H4 (cell line): Measurements from ENCODE around the gene PIK3C2G. TPM values are rescaled to one million over a fixed set of nuclear protein-coding genes. Genes with fewer than 3 reads are reported as not detected.

Experiments
- DNase-seq: peaks from one replicate; pipeline ENCODE4 v3.0.0-alpha.2; 2015; ENCODE audit warnings: low spot score
- total RNA-seq: library from RNA; depleted of rRNA; stranded (reverse); fragments of >200 nt; shearing (Covaris generic); gene quantifications from 2 replicates; pipeline ENCODE4 v1.2.3, GENCODE V29; 2014

PIK3C2G gene
- total RNA-seq, 1 experiment from 2014 or later, result not detected

DNA sequence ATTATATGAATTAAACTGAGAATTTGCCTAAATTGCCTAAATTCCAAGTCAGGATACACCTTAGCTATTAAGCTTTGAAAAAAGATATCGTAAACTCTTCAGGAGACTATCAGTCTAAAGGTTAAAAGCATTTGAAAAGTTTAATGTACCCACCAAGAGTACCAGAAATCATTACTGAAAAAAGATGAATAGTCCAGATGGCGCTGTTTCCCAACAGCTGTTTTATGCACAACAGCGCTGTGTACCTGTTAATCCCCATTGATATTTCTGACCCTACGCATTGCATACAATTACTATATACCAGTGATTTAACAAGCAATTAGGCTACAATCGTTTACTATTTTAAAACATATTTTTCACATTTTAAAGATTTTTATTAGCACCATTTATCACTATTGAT is 291.5 kb downstream of the PIK3C2G start:
- no peak for DNase-seq

DNA sequence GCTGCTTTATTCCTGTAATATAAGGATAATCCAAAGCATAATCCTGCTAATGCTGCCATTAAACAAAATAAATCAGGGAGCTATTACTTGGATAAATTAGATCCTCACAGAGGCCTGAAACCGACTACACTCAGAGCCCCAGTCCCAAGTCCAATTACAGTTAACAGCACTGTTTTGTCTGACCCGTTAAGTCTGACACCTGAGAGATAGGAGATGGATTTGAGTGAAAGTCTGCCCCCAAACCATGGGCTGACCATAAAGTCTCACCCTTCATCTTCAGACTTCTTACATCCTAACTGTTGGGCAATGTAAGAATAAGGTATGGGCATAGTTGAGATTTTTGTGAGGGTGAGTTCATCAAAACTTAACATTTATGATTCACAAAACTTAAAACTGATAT is 294.8 kb downstream of the PIK3C2G start:
- DNase-seq, result no peak

DNA sequence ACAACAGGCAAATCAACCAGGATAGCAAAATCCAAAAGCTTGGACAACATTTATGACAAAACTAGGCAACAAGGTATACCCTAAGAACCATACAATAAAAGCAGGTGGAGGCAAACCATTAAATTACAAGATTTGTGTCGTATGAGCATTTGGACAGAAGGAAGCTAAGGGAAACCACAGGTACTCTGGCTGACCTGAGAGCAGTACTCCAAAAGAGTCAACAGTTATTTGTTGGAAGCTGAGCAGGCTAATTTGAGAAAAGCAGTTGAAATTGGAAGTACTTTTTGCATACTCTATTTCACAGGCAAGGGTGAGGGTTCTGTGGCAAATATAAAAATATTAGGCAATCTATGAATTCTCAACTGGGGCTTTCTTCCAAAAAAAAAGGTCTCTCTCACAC is 297.9 kb downstream of the PIK3C2G start:
- no peak for DNase-seq

DNA sequence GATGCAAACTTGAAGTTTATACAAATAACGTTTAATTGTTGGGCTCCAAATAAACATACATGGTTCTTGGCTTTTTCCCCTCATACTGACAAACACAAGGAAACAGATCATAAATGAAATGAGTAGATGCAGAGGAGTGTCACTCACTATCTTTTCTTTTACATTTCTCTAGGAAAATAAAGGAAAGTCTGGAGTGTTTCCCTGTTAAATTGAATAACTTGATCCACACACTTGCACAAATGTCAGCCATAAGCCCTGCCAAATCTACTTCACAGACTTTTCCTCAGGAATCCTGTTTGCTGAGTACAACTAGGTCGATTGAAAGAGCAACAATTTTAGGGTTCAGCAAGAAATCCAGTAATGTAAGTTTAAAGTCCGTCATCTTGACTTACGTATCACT is 301.2 kb downstream of the PIK3C2G start:
- DNase-seq, result no peak

DNA sequence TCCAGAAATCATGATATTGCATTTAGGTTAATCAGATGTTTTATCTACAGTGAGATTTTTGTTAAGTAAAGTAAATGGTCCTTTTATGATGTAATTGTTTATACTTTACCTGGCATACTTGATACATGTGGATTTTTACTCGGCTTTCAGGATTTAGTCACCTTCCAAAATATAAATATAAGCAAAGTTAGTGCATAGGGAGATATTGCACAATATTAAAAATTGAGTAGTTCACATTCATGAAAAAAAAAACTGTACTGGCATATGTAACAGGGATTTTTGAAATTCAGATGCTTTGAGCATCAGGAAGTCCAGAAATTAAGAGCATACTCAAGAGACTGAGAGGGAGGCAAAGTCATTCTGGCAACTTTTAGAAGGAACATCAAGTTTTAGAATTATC is 303.0 kb downstream of the PIK3C2G start:
- no peak for DNase-seq

DNA sequence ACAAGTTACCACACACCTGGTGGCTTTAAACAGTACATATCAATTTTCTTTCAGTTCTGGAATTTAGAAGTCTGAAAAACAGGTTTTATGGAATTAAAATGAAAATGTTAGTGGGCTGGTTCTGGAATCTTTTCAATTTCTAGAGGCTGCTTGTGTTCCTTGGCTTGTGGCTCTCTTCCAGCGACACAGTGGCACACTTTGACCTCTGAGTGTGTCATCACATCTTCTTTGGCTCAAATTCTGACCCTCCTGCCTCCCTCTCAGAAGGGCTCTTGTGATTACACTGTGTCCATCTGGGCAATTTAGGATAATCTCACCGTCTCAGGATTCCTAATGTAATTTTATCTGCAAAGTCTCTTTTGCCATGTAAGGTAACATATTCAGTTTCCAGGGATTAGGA is 306.5 kb downstream of the PIK3C2G start:
- DNase-seq, result no peak

DNA sequence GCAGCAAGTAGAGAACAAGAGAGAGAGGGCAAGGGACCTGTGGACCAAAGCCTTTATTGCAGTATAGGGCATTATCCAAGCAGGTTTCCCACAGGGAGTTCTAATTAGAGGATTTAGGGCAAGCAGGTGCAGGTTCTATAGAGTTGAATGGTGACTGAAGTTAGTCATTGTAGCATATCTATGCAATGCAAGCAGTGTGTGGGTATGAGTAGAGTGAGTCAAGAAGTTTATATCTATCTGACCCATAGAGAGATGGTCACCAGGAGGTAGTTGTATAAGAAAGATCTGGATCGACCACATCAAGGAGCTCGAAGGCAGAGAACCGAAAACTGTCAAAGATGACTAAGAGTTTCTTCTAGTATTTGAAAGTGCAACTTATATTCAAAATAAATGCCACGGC is 309.2 kb downstream of the PIK3C2G start:
- DNase-seq, result no peak

DNA sequence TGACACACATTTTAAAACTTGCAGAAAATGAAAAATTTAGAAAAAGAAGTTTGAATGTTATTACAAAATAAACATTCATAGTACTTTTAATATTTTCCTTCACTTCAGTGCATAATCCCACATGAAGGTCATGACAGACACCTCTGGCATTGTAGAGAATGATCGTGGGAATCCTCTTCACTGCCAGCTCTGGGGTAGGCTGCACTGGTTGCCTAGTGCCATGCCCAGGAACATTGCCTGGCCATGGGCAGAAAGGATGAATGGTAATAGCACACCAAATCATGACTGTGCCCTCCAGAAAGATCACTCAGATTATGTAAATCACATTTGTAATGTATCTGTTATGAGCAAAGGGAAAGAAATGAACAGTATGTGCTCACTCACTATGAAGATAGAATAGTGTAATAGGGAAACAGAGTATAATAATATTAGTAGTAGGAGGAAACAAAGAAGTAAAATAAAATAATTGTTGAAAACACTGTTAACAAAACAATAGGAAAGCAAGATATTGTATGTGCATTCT is 314.8 kb downstream of the PIK3C2G start:
- no peak for DNase-seq

DNA sequence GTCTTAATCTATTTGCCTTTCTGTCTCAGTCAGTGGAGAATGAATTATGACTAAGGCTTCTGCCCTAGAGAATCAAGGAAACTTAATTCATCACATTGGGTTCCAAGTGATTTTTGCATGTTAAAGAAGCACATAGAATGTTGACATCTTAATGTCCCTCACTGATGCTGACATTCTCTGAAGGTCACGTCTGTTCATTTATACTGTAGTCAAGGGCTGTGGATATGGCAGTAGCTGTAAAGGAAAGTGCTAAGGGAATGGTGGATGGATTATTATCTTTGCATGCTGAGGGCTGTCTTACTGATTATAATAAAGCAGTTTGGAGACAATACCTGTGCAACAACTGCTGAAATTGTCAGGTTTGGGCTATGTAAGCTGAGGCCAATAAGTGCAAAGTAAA is 315.3 kb downstream of the PIK3C2G start:
- no peak for DNase-seq

DNA sequence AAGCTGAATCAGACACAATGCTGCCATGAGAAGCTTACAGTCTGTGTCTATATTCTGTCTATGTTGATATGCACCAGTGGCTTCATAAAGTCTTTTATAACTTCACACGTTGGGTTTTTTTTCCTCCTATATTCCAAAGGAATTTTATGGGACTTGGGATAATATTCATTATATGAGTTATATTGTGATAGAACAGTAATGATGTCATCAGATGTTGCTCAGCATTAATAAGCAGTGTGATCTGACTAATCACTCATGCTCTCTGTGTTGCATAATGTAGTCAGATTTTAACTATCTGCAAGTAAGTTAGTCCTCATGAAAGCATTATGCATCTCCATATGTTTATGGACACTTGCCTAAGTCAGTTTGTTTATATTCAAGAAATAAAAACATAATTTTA is 316.9 kb downstream of the PIK3C2G start:
- no peak for DNase-seq

DNA sequence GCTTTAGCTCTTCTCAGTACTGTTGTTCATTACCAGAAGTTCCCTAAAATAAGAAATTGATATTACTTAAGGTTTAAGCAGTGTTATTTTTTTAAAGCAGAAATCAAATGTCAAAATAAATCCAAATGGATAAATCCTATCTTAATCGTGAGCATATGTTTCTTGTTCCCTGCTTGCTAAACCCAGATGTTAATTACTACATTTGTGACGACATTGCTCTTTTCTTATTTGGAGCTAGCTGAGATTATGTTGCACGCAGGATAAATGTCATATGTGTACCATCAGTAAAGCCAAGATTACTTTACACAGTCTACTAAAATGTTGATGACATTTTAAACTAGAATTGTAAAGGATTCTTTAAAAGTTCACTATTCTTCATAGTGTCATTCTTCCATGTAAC is 319.0 kb downstream of the PIK3C2G start:
- DNase-seq, result no peak

DNA sequence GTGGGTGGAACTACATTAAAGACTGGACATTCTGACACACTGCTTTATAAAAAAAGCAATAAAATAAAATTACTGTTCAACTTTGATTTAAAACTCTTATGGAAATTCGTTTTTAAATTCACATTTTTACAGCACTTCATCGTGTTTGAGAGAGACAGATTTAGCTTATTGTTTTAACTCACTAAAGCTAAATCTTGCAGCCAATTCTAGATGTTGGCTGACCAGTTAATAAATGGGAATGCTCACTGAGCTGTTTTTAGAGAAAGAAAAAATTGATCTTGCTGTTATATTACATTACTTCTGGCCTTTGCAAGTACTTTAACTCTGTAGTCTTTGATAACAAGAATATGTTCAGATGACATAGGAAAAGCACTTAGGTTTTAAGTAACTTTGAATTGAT is 319.4 kb downstream of the PIK3C2G start:
- DNase-seq, result no peak

DNA sequence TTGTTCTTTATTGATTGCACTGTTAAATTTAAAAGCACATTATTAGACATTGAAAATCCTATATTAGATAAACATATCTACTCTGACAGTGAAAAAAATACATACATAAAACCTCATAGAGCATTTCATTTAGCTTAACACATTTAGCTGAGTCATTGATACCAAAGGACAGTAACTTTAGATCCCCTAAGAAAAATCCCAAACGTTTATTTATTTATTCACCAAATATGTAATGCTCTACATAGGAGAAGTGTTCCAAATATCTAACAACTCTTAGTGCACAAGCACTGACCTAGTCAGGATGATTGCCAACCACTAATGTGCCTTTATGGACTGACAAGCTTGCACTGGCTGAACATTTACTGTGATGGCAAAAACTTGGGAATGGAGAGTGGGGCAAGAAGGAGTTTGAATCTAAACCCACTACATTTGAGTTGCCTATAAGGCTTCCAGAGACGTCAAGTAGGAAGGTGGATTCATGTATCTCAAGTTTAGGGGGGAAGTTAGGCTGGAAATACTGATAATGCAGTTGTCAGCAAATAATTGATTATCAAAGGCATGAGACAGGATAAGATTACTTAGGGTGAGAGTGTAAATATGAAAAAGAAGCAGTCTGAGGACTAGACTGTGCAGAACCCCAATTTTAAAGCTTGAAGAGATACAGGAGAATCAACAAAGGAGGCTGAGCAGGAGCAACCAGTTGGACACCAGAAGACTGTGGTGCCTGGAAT is 320.1 kb downstream of the PIK3C2G start:
- no peak for DNase-seq

DNA sequence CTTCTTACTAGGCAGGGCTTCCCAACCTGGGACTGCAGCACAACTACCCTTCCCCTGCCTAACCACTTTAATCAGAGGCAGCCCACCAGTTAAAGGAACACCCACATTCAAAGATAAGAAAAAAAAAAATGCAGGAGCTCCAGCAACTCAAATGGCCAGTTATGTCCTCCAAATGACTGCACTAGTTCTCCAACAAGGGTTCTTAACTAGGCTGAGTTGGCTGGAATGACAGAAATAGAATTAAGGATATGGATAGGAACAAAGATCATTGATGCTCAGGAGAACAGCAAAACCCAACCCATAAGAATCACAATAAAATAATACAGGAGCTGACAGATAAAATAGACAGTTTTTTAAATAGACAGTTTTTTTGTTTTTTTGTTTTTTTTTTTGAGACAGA is 322.3 kb downstream of the PIK3C2G start:
- DNase-seq, result no peak

DNA sequence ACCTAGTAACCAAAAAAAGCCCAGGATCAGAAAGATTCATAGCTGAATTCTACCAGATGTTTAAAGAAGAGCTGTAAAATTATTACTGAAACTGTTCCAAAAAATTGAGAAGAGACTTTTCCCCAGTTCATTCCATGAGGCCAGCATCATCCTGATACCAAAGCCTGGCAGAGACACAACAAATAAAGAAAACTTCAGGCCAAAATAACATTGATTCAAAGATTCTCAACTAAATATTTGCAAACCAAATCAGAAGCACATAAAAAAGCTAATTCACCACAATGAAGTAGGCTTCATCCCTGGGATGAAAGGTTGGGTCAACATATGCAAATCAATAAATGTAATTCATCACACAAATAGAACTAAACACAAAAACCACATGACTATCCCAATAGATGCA is 325.3 kb downstream of the PIK3C2G start:
- no peak for DNase-seq

DNA sequence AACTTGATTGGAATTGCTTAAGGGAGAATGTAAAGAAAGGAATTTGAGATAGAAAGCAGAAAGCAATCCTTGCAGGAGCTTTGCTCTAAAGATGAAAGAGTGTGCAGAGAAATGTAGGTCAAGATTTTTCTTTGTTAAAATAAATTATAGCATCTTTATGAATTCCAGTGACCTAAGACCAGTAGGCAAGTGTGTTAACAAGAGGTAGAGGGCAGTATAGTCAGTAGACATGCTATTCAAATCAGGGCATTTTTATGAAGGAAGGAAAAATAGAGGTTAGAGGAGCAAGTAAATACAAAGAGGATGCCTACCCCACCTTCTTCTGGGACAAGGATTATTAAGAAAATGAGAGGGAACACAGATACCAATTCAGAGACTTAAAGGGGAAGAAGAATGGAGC is 328.0 kb downstream of the PIK3C2G start:
- DNase-seq, result no peak

DNA sequence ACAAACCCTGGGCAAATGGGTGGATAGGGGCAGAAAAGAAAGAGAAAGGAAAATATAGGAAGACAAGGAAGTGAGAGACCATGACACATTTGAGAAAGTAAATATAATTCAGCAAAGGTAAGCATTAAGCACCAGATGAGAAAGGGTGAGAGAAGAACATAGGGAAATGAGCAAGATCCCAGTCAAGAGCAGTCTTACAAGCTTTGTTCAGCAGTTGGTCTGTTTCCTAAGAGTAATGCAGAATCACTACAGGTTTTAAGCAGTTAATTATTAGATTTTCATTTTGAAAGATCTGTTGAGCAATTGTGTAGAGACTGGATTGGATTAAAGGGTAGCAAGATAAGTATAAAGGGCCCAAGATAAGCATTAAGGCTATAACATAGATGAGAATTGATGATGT is 330.2 kb downstream of the PIK3C2G start:
- DNase-seq, result no peak

DNA sequence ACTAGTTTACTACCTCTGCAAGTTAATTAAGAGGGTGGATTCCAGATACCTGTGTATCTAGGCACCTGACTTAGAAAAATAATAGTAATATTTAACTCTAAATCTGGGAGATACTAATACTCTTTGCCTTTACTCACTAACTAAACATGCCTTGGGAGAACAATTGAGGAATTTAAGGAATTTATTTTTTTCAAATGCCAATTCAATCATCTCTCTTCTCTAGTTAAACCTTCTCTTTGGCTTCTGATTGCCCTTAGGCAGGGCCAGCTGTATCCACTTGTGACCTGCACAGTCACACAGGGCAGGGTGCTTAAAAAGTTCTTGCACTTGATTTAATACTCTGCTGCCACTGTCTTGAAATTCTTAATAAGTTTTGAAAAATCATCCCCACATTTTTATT is 334.1 kb downstream of the PIK3C2G start:
- DNase-seq, result no peak

DNA sequence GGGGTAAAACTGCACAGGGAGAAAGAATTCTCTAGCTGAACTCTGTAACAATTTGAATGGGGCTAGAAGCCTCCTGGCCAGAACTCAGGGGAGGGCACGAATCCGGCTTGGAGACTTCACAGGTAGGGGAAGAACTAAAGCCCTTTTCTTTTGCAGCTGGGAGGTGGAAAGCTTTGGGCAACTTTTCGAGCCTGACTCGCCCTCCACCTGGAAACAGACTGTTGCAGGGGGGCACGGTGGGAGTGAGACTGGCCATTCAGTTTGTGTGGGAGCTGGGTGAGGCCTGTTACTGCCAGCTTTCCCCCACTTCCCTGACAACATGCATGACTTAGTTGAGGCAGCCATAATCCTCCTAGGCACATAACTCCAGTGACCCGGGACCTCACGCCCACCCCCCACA is 340.6 kb downstream of the PIK3C2G start:
- DNase-seq, result no peak

DNA sequence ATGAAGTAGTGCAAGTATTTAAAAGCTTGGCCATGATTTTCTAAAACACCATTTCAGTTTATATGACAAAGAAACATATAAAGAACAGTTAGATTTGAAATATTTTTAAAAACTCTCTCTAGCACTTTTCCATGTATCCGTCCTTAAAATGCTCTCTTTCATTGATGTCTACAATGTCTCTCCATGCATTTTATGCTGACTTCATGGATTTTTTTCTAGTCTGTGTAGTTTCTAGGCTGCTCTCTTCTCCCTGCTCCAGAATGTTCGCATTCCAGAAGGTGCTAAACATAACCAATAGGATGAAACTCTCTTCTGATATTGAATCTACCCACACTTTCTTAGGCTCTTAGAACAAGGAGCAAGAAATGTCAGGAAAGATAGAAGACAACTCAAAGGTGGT is 351.7 kb downstream of the PIK3C2G start:
- DNase-seq, result no peak

DNA sequence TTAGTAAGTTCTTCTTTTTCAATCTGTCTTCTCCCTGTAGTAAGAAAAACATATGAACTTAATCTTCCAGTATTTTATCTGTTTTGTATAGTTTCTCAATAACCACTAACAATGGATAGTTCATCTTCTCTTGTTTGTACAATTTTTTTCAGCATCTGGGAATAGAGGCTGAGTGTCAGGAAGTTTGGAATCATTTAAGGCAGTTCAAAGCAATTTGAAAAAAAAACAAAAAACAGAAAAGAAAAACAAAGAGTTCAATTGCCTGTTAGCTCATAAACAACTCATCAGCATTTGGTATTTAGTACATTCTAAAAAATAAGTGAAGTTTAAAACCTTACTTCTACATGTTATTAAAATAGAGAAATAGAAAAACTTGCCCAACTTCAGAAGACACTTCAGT is 359.7 kb downstream of the PIK3C2G start:
- no peak for DNase-seq

DNA sequence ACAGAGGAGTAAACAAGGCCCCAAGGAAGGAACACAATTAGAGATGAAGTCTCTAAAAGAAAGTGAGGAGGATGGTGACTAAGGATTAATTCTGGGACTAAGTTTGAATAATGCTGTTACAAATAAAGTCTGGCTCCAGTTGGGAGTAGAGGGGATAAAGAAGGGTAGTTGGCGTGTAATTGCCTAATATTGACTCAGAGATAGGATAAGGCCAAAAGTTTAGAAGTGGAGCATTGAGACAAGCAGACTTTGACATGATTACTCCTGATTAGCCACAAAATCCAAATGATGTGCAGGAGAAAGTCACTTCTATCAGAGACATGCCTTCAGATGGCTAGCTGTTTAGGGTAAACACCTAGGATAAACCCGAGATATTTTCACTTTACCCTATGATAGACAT is 368.1 kb downstream of the PIK3C2G start:
- no peak for DNase-seq

DNA sequence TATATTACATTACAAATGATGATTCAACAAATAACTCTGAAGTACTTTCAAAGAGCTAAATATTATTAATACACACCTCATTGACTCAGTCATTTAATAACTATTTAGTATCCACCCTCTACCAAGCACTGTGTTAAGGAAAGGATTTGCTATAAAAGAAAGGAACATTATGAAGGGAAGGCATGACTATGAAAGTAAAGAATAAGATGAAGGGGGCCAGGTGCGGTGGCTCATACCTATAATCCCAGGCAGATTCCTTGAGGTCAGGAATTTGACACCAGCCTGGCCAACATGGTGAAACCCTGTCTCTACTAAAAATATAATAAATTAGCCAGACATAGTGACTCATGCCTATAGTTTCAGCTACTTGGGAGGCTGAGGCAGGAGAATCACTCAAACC is 368.6 kb downstream of the PIK3C2G start:
- no peak for DNase-seq

DNA sequence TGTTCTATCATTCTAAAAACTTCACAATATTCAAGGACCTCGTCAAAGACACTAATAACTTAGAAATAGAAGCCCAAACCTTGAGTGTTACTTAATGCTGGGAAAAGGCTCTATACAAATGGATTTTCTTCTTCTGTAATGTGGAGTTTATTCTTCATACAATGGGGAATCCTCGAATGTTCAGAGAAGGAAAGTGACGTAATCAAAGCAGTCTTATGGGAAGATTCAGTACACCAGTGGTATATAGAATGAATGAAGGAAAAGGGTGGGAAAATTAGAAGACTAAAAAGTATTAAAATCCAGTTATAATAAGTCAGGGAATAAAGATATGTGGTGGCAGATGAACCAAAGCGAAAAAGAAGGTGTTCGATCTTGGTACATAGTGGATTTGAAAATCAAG is 370.0 kb downstream of the PIK3C2G start:
- no peak for DNase-seq
